Activated CD4-positive, alpha-beta T cell treated with anti-CD3 and anti-CD28 coated beads, Interleukin-2, amount 50 U/mL, for 4 hours (primary cell): ENCODE measurements around the gene CNKSR3.

Experiments used
- DNase-seq, 2 experiments: peaks; one replicate each; pipeline ENCODE4 v3.0.0-alpha.2; 2020

CNKSR3 gene

DNA sequence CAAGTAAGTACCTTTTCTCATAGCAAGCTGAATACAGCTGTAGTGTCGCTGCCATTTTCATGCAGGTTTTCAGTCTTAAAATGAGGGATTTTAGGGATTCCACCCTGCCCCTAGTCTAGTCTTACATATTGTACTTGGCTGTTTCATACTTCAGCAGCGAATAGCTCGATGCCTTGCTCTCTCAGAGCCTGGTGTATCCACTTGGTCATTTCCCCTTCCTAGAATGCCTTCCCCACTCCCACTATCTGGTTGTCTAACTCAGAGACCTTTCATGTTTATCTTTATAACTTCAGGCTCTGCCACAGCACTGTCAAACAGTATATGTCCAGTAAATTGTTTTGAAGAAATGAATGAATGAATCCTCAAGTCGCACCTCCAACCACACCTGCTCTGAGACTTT lies 132.8 kb downstream of the CNKSR3 start:
- DNase-seq = no peak

DNA sequence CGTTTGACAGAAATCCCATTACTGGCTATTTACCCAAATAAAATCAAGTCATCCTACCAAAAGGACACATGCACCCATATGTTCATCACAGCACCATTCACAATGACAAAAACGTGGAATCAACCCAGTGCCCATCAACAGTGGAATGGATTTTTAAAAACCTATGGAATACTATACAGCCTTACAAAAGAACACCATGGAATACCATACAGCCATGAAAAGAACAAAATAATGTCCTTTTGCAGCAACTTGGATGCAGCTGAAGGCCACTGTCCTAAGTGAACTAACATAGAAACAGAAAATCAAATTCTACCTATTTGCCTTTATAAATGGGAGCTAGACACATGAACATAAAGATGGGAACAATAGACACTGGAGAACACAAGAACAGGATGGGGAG lies 136.5 kb downstream of the CNKSR3 start:
- no peak for DNase-seq

DNA sequence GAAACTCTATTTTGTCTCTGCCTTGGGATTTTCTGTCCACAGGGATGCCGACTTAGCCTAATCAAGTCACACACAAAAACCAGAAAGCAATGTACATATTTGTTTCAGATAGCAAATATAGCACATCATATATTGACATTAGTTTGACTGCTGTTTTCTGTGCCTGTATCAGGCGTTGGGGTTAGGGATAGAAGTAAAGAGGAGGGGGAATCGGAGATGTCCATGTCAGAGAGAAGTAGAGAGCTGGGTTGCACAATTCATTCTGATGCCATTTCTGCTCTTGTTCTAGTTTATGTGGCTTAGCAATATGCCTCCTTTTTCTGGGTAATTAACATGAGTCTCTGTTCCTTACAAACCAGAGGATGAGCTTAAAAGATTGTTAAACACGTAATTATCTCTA lies 139.2 kb downstream of the CNKSR3 start:
- DNase-seq = no peak

DNA sequence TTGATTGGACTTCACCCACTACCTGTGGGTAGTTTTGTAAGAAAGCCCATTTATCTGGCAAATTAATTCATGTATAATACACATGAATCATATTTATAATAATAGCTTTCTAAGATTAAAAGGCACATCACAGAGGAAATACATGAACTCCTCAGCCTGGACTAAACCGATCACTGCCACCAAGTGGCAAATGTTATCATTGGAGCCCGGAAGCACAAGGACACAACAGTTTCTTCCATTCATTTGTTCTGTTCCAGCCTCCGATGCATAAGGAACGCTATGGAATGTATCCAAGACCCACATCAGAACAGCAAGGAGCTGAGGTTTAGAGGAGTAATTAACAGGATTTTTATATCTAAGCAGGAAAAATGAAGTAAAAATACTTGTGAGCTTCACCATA lies 139.9 kb downstream of the CNKSR3 start:
- no peak for DNase-seq

DNA sequence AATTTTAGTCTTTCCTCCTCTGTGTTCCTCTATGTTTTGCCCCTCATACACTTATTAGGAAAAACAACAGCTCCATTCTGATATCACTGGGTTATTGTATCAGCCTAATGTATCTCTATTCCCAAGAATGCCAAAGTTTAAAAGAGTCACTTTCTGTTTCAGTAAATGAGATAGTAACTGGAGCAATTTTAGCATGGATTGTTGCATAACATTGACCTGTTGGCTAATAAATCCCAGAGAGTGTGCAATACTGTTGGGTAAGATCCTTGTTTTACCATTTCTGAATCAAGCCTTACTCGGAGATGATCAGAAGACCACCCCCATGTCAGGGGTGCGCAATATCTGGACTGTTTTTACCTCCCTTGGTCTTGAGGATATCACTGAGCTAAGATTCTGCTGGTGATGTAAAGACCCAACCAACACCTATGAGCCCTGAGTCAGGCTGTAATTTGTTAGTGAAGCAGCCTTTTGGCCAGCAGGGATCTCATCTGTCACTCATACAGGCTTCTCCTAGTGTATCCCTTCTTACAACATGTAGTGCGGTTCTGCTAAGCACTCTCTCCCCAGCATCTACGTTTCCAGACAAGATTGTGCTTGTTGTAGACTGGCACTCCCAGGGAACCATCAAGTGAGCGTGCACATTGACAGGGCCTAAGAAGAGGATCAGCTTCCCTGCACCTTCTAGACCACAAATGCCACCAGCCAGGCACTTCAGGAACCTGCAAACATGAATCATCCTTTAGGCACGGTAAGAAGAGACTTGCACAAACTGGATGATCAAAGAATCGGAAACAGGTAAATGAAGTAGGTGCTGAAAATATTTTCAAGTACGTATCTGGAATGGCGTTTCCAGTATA lies 142.4 kb downstream of the CNKSR3 start:
- no peak for DNase-seq

DNA sequence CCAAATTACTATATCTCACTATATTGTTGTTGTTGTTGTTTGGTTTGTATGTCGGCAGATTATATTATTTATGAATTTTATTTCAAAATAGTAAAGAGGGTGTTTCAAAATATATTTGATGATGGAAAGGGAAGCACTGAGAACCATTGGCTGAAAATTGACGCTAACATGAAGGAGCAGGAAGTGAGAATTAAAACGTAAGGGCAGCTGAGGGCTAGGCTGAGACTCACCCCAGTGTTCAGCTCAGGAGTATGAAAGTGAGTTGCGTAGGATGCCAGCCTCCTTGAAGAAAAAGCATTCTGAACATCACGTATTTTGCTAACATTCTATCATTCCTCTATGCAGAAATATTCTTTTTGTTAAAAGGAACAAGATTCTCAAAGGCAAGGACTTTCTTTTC lies 143.1 kb downstream of the CNKSR3 start:
- no peak for DNase-seq

DNA sequence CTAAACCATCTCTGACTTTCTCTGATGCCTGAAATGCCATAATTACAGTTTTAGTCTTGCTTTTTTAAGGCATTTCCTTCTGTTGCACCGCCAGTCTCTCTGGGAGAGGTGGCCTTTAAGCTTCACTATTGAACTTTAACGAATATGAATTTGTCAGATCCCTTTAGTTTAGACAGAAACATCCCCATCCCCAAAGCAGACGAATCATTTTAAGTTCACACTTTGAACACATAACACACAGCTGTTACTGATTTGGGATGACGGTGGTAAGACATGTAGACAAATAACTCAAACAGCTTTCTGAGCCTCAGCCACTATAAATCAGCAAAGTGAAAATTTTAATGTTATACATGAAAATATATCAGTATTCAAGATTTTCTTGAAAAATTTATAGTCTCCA lies 146.7 kb downstream of the CNKSR3 start:
- DNase-seq = no peak

DNA sequence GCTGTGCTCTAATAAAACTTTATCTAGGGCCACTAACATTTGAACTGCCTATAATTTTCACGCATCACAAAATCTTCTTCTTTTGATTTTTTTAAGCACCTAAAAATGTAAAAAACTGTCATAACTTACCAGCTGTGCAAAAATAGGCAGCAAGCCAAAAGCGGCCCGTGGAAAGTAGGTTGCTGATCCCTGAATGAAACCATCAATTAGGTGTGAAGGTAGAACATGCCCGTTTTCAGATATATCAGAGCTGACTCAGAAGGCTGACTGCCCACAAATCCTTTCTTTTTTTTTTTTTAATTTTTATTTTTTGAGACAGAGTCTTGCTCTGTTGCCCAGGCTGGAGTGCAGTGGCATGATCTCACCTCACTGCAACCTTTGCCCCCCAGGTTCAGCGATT lies 149.0 kb downstream of the CNKSR3 start:
- no peak for DNase-seq

DNA sequence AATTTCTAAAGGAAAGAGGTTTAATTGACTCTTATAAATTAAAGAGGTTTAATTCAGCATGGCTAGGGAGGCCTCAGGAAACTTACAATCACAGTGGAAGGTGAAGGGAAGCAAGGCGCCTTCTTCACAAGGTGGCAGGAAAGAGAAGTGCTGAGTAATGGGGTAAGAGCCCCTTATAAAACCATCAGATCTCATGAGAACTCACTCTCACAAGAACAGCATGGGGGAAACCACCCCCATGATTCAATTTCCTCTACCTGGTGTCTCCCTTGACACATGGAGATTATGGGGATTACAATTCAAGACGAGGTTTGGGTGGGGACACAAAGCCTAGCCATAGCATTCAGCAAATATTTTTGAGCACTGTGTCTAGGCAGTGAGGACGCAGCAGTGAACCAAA lies 150.0 kb downstream of the CNKSR3 start:
- no peak for DNase-seq

DNA sequence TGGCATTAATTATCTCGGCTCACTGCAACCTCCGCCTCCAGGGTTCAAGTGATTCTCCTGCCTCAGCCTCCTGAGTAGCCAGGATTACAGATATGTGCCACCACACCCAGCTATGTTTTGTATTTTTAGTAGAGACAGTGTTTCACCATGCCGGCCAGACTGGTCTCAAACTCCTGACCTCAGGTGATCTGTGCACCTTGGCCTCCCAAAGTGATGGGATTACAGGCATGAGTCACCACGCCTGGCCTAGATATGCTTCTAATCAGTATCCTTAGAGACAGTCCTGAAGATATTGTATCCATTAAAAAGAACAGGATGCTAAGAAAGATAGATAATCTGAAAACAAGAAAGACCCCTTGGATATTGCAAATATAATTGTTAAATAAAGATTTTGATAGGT lies 150.8 kb downstream of the CNKSR3 start:
- no peak for DNase-seq

DNA sequence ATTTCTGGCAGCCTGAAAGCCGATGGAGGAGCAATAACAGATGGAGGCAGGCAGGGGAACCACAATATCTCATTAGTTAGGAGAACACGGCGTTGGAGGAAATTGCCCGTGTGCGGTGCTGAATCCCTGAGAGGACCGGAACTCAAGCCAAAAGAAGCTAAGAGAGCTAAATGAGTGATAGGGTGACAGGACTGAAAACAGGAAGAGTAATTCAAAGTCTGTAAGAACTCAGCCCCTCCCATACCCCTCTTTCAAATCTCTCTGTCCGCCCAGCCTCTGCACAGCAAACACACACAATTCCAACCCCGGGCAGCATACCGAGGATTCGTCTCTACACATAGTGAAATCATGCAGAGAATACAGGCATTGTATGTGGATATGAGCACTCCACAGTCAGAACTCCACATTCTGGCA lies 151.3 kb downstream of the CNKSR3 start:
- DNase-seq = no peak

DNA sequence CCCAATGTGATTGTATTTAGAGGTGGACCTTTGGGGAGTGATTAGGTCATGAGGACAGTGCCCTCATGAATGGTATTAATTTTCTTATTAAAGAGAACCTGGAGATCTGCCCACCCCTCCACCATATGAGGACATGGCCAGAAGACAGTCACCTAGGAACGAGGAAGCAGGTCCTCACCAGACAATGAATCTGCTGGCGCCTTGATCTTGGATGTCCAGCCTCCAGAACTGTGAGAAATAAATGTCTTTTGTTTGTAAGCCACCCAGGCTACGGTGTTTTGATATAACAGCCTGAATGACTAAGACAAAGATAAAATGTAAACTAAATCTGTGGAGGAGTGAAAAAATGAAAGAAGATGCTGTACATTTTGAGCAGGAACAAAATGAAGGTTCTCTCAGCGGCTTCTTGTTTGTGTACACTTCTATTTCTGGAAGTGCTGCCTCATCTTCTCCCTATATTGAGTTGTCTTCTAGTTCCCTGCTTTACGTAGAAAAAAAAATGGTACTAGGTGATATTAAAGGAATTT lies 152.4 kb downstream of the CNKSR3 start:
- DNase-seq = no peak

DNA sequence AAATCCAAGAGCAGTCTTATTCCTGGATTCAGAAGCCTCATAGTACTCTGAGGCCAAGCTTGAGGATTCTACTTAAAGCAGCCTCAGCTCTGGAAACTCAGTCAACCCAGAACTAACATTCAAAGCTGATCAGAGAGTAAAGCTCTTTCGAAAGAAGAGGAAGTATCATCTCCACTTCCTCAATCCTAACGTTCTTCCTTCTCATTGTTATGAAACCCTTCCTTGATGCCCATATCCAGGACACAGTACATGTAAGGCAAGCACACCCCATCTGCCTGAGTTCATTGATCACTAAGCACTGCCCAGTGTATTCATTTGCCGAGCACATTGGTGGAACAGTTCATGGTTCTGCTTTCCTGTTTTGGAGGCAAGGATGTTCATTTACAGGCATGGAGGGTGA lies 153.8 kb downstream of the CNKSR3 start, which contains the start of gene IPCEF1:
IPCEF1 (minus strand) TSS at position 114 of the 400 bp plus-strand sequence. CDS start 90,856 bp downstream, outside the sequence.
- DNase-seq = no peak

DNA sequence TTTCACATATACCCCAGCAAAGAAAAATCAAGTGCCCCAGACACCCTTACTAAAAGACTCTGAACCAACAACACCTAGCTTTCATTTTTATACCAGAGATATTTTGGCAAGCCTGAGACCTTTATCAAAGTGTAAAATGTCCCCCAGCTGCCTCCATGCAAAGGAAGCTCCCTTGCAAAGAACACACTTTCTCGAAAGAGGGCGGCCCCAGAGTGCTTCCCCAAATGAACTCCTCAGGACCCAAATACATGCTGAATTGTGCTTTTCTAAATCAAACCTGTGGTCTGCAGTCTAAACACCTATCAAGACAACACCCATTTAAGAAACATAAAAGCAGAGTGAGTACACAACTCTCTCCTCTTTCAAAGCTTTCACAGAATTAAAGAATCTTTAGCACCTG lies 154.4 kb downstream of the CNKSR3 start:
- DNase-seq = no peak

DNA sequence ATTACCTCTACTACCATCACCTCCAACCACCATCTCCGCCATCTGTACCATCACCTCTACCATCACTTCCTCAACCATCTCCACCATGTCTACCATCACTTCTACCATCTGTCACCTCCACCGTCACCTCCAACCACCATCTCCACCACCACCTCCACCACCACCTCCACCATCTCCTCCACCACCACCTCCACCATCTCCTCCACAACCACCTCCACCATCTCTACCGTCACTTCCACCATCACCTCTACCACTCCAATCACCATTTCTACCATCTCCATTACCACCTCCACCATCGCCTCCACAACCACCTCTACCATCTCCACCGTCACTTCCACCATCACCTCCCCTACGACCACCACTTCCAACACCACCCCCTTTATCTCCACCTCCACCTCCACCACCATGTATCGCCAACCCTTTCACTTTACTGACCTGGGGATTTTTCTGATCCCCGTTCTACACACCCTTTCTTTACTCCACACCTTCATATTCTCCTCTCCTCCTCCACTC lies 156.2 kb downstream of the CNKSR3 start:
- no peak for DNase-seq

DNA sequence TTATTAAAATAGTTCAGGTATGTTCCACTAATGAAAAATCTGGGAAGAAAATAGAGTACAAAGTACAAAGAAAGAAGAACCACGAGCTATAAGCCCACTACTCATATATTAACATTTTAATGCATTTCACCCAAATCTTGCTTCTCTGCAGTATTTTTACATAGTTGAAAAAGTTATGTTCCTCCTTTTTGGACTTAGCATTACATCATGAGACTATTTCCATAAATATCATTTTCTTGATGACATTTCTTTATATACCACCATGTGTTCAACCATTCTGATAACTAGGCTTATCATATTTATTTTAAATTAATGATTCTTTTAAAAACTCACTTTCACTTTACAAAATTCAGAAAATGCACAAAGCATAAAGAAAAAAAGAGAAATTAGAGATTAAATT lies 156.9 kb downstream of the CNKSR3 start:
- no peak for DNase-seq

DNA sequence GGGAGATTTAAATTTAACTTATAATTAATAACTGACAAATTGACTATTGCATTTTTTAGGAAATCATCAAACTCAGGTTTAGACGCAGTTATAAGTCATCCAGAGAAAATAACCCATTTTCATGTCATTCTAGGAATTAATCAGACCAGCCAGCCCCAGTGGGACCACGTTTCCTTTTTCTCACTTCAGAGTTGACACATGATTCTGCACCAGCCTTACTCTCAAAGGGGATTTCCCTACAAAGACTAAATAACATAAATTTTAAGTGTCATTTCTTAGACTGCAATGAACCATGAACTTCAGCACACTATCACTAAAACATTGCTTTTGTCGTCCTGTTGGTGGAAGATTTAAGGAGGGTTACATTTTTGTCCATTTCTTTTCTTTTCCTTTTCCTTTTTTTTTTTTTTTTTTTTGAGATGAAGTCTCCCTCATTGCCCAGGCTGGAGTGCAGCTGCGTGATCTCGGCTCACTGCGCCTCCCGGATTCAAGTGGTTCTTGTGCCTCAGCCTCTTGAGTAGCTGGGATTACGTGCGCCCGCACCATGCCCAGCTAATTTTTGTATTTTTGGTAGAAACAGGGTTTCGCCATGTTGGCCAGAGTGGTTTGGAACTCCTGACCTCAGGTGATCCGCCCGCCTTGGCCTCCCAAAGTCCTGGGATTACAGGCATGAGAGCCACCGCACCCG lies 157.4 kb downstream of the CNKSR3 start:
- DNase-seq = no peak

DNA sequence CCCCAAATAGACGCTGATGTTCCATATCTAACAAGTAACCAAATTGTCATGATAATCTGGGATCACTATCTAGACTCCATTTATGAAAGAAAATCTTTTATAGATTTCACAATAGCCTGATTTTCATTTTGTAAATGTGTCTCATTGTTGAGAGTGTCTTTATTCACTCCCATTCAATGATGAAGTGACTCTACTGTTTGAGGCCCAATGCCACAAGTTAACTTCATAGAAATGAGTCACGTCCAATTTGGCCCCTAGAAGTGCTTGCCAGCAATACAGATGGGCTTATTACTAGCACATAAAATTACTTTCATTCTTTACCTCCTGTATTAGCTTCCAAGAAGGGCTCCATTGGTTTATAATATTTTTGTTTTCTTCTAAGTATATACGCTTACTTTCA lies 160.2 kb downstream of the CNKSR3 start:
- DNase-seq = no peak

DNA sequence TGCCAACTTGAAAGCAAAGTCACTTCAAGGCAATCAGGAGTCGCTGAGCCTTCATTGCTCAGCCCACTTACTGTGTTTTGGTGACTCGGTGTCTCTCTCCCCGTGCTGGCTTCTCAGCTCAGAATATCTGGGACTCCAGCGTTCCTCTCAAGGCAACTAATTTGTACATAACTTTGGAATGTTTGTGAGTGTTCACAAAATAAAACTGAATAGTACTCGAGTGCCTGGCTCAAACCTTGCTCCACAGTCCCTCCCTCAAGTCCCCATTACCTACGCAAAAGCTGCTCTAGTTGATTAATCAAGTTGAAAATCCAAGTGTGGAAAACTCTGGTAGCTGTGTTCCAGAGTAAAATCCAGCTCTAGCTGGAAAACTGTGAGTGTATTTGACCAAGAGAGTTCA lies 162.5 kb downstream of the CNKSR3 start:
- DNase-seq = no peak

DNA sequence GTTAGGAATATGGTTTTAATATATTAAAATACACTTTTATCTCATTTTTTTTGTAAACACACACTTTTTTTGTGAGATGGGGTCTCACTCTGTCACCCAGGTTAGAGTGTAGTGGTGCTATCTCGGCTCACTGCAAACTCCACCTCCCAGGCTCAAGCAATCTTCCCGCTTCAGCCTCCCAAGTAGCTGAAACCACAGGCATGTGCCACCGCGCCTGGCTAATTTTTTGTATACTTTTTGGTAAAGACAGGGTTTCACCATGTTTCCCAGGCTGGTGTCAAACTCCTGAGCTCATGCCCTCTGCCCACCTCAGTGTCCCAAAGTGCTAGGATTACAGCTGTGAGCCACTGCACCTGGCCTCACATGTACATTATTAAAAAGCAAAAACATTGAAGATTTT lies 164.7 kb downstream of the CNKSR3 start:
- no peak for DNase-seq

DNA sequence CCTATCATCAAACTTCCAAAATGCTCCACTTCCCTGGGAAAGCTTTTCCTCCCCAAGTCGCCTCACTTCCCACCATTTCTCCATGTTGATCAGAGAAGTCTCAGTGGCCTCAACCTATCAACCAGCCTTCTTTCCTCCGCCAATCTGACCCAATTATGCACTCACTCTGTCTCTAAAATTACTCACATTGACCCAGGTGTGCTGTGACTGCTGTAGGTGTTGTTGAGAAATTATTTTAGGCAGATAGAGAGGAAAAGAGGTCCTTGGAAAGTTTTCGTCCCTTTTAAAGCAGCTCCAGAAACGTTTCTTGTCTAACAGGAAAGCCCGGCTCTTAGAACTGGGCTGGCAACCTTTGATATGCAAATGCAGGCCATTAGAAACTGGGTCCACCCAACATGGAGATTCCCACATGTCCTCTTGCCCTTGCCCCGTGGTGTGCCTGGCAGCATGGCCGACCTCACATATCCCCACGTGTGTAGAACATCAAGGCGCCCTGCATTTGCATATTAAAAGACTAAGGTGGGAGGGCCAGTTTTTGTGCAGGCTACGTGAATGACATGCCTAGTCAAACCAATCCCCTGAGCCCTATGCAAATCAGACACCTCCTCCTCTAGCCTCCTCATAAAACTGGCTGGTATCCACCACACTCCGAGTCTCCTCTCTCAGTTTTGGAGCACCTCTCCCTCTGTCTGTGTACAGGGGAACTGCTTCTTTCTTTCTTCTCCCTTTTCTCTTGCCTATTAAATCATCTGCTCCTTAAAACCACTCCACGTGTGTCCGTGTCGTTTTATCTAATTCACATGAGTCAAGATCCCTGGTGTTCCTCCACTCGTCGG lies 166.8 kb downstream of the CNKSR3 start:
- no peak for DNase-seq

DNA sequence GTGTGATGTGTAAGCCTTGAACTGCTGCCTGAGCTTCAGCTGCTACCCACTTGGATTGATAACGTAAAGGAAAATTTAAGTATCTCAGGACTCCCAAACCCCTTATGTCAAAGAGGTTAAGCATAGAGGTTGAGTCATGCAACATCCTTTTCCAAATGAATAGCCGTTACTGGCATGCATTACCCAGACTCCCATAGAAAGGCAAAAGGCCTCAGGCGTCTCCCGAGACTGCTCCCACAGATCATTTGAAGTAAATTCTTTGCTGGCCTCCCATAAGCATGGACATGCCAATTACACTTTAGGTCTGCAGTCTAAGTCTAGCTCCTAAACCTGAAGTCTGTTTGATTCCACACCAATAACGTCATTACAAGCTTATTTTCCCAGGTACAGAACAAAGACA lies 168.6 kb downstream of the CNKSR3 start:
- DNase-seq = no peak

DNA sequence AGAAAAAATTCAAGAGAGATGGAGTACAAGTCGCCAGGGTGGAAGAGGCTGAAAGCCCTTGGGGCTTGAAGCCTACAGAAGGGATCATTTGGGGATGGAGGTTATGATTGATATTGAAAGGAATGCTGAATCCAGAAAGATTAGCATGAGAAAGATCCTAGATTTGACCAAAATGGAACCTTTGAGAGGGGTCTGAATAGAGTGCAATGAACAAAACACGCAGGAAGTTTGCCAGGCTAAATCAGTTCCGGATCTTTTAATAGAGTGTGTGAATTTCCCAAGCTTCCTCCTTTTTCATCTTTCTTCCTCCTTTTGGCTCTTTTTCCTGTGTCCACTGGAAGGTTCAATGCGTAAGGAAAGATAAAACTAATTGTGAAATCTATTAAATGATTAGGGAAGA lies 169.1 kb downstream of the CNKSR3 start:
- DNase-seq = no peak
